H1 (cell line): ENCODE data around the gene ZNF45.

ENCODE experiments used
- ASH2L ChIP-seq: fragments of 200-600, 300-600 bp; sonication (generic); IDR thresholded peaks from one replicate; pipeline ENCODE4 v1.7.1; 2017; ENCODE audit warnings: low read length
- CTCF ChIP-seq, 3 experiments: IDR thresholded peaks; 1 replicate in 2 of 3; 2 replicates in 1 of 3; pipeline versions ENCODE4 v1.5.1 to v1.6.1; 2011; ENCODE audit warnings: low read length in 3 of 3, mild to moderate bottlenecking in 3 of 3, inconsistent platforms in 2 of 3, low read depth in 1 of 3, moderate library complexity in 1 of 3; ENCODE audit not compliant: insufficient read depth in 1 of 3; ENCODE audit errors: control extremely low read depth in 1 of 3
- EZH2 ChIP-seq: fragments of 200-600 bp; sonication (generic); IDR thresholded peaks from 2 replicates; pipeline ENCODE4 v1.7.1; 2012; ENCODE audit warnings: low read depth, mild to moderate bottlenecking, moderate library complexity, low read length, inconsistent platforms; ENCODE audit not compliant: severe bottlenecking
- GABPA ChIP-seq: IDR thresholded peaks from 2 replicates; pipeline ENCODE4 v1.6.1; 2011; ENCODE audit warnings: mild to moderate bottlenecking, low read length, moderate library complexity, borderline replicate concordance; ENCODE audit not compliant: insufficient read depth
- POLR2A ChIP-seq, 2 experiments: IDR thresholded peaks; 1 replicate in 1 of 2; 2 replicates in 1 of 2; pipeline ENCODE4 v1.6.1; 2011; ENCODE audit warnings: low read depth in 2 of 2, low read length in 2 of 2, mild to moderate bottlenecking in 2 of 2; ENCODE audit errors: control extremely low read depth in 1 of 2
- POLR2AphosphoS5 ChIP-seq: IDR thresholded peaks from 2 replicates; pipeline ENCODE4 v1.6.1; 2011; ENCODE audit warnings: low read depth, low read length
- RAD21 ChIP-seq, 2 experiments: IDR thresholded peaks in 1 of 2; conservative IDR thresholded peaks in 1 of 2; 2 replicates each; pipeline ENCODE4 v1.6.1; 2011; ENCODE audit warnings: low read depth in 2 of 2, low read length in 2 of 2, improper control_type of control experiment in 1 of 2, inconsistent platforms in 1 of 2, mild to moderate bottlenecking in 1 of 2, moderate library complexity in 1 of 2
- RFX5 ChIP-seq: IDR thresholded peaks from 2 replicates; pipeline ENCODE4 v1.6.1; 2011; ENCODE audit warnings: low read depth, low read length, improper control_type of control experiment, borderline replicate concordance
- SIRT6 ChIP-seq: IDR thresholded peaks from one replicate; pipeline ENCODE4 v1.7.1; 2012; ENCODE audit warnings: low read length, inconsistent platforms
- SP4 ChIP-seq: IDR thresholded peaks from 2 replicates; pipeline ENCODE4 v1.6.1; 2012; ENCODE audit warnings: low read length, inconsistent platforms
- TAF1 ChIP-seq: IDR thresholded peaks from 2 replicates; pipeline ENCODE4 v1.6.1; 2011; ENCODE audit warnings: mild to moderate bottlenecking, low read depth, low read length
- ZNF274 ChIP-seq: IDR thresholded peaks from 2 replicates; pipeline ENCODE4 v1.7.0; 2012; ENCODE audit warnings: low read length, borderline replicate concordance; ENCODE audit errors: extremely low read depth

- TF ChIP-seq SIRT6 (no peak), SP4 (no peak), EZH2 (no peak), RAD21 (IDR thresholded peaks at IDR 0.05 in 1 of 2, conservative IDR thresholded peaks at IDR 0.05 in 1 of 2; ENCODE audit: low read depth in 2 of 2, low read length in 2 of 2) (no peak), CTCF (IDR thresholded peaks at IDR 0.05; ENCODE audit: control extremely low read depth in 1 of 3, insufficient read depth in 1 of 3, low read depth in 1 of 3, low read length in 3 of 3) (no peak), RFX5 (no peak), POLR2AphosphoS5 (no peak), TAF1 (no peak), POLR2A (IDR thresholded peaks at IDR 0.05; ENCODE audit: control extremely low read depth in 1 of 2, low read depth in 2 of 2, low read length in 2 of 2) (no peak), ZNF274 (no peak), ASH2L (no peak), GABPA (no peak)
These were observed 39.3 kb downstream of the ZNF45 start for GRCh38 chr19:43895727-43896308.
